H1 (cell line): ENCODE results near the gene FCER1A. TPM values are rescaled to one million over a fixed set of nuclear protein-coding genes. Genes with fewer than 3 reads are reported as not detected.

Experiments
- CTCF ChIA-PET: fragments of 300-600 bp; sonication (Branson Sonifier 250); formaldehyde crosslinking; loops from one replicate; lab custom pipeline; 2021; ENCODE audit not compliant: partially characterized antibody; lab: Charles Lee
- POLR2A ChIA-PET: fragments of 300-600 bp; sonication (Branson Sonifier 250); formaldehyde crosslinking; loops from one replicate; lab custom pipeline; 2021; ENCODE audit warnings: inconsistent platforms; ENCODE audit not compliant: partially characterized antibody; lab: Charles Lee
- DNase-seq, 2 experiments: peaks; one replicate each; pipeline versions ENCODE4 v3.0.0 to v3.0.0-alpha.2; 2010 to 2022; ENCODE audit warnings: low spot score in 2 of 2, low read depth in 1 of 2, mixed read lengths in 1 of 2
- FAIRE-seq: peaks from 2 replicates; lab custom pipeline; 2011; peaks lifted over from hg19 to GRCh38; lab: Jason Lieb, UNC
- H2AFZ ChIP-seq: 2 replicates; pipeline ENCODE4 v1.8.1; 2012; ENCODE audit warnings: low read length, inconsistent platforms
- H2AK5ac ChIP-seq: 2 replicates; pipeline ENCODE4 v1.6.1; 2013; ENCODE audit warnings: low read depth, low read length
- H2BK120ac ChIP-seq: replicated peaks from 2 replicates; pipeline ENCODE3; 2013; ENCODE audit warnings: low read depth, low read length, inconsistent platforms
- H2BK12ac ChIP-seq: 2 replicates; pipeline ENCODE4 v1.6.1; 2013; ENCODE audit warnings: low read depth, low read length
- H2BK15ac ChIP-seq: 2 replicates; pipeline ENCODE4 v1.6.1; 2013; ENCODE audit warnings: low read length
- H2BK20ac ChIP-seq: 2 replicates; pipeline ENCODE4 v1.6.1; 2013; ENCODE audit warnings: low read length
- H2BK5ac ChIP-seq: 2 replicates; pipeline ENCODE4 v1.6.1; 2013; ENCODE audit warnings: low read depth, low read length
- H3K14ac ChIP-seq: 2 replicates; pipeline ENCODE4 v1.6.1; 2013; ENCODE audit warnings: inconsistent platforms; ENCODE audit not compliant: insufficient read length
- H3K18ac ChIP-seq: 2 replicates; pipeline ENCODE4 v1.6.1; 2013; ENCODE audit warnings: low read length; ENCODE audit errors: extremely low read depth
- H3K23ac ChIP-seq: 2 replicates; pipeline ENCODE4 v1.6.1; 2013; ENCODE audit warnings: inconsistent platforms; ENCODE audit not compliant: insufficient read length
- H3K23me2 ChIP-seq: 2 replicates; pipeline ENCODE4 v1.6.1; 2013; ENCODE audit warnings: low read depth, low read length
- H3K27ac ChIP-seq: 2 replicates; pipeline ENCODE4 v1.6.1; 2011; ENCODE audit warnings: low read depth, low read length, inconsistent platforms
- H3K27me3 ChIP-seq, 4 experiments: replicated peaks in 1 of 4; 1 replicate in 1 of 4; 2 replicates in 3 of 4; pipeline versions ENCODE4 v1.6.1 to v1.8.1; 2011 to 2013; ENCODE audit warnings: low read length in 3 of 4, mild to moderate bottlenecking in 3 of 4, inconsistent platforms in 2 of 4, mixed read lengths in 2 of 4, moderate library complexity in 1 of 4; ENCODE audit not compliant: control insufficient read depth in 3 of 4, insufficient read depth in 3 of 4; ENCODE audit errors: extremely low read depth in 1 of 4
- H3K36me3 ChIP-seq, 4 experiments: 2 replicates each; pipeline versions ENCODE4 v1.6.1 to v1.8.1; 2011 to 2013; ENCODE audit warnings: mild to moderate bottlenecking in 4 of 4, low read length in 3 of 4, moderate library complexity in 2 of 4, control low read depth in 1 of 4, inconsistent platforms in 1 of 4; ENCODE audit not compliant: insufficient read depth in 4 of 4, control insufficient read depth in 2 of 4
- H3K4ac ChIP-seq: replicated peaks from 2 replicates; pipeline ENCODE3; 2013; ENCODE audit warnings: low read length, low read depth, mixed read lengths, inconsistent platforms; ENCODE audit not compliant: insufficient read length
- H3K4me1 ChIP-seq, 4 experiments: replicated peaks in 1 of 4; 1 replicate in 1 of 4; 2 replicates in 3 of 4; pipeline versions ENCODE4 v1.6.1 to v1.8.1; 2011 to 2013; ENCODE audit warnings: low read length in 3 of 4, inconsistent platforms in 2 of 4, mixed read lengths in 1 of 4; ENCODE audit not compliant: insufficient read depth in 4 of 4, control insufficient read depth in 3 of 4
- H3K4me2 ChIP-seq, 2 experiments: 2 replicates each; pipeline versions ENCODE4 v1.6.1 to v1.8.1; 2011 to 2013; ENCODE audit warnings: low read depth in 2 of 2, low read length in 2 of 2, control low read depth in 1 of 2, inconsistent platforms in 1 of 2, mild to moderate bottlenecking in 1 of 2; ENCODE audit not compliant: insufficient read depth in 1 of 2
- H3K4me3 ChIP-seq, 4 experiments: fragments of 200-600, 300-600 bp in 1 of 4; sonication (generic), shearing (Covaris generic), sonication (Bioruptor Twin) in 1 of 4; 2 replicates each; pipeline versions ENCODE4 v1.5.1 to v1.8.1; 2011 to 2016; ENCODE audit warnings: low read length in 4 of 4, low read depth in 3 of 4, control low read depth in 2 of 4, inconsistent platforms in 2 of 4, mild to moderate bottlenecking in 2 of 4, mixed read lengths in 1 of 4, moderate library complexity in 1 of 4; ENCODE audit not compliant: insufficient read depth in 2 of 4; ENCODE audit errors: extremely low read depth in 1 of 4
- H3K56ac ChIP-seq: replicated peaks from 2 replicates; pipeline ENCODE3; 2013; ENCODE audit warnings: low read depth, mild to moderate bottlenecking, mixed read lengths, low read length, inconsistent platforms; ENCODE audit not compliant: insufficient read length
- H3K79me1 ChIP-seq: 2 replicates; pipeline ENCODE4 v1.6.1; 2013; ENCODE audit warnings: low read depth, low read length, control low read depth
- H3K79me2 ChIP-seq, 2 experiments: 2 replicates each; pipeline versions ENCODE4 v1.6.1 to v1.8.1; 2012 to 2013; ENCODE audit warnings: low read length in 2 of 2, mild to moderate bottlenecking in 2 of 2, inconsistent platforms in 1 of 2; ENCODE audit not compliant: insufficient read depth in 2 of 2, control insufficient read depth in 1 of 2
- H3K9ac ChIP-seq, 4 experiments: replicated peaks in 1 of 4; 1 replicate in 1 of 4; 2 replicates in 3 of 4; pipeline versions ENCODE4 v1.6.1 to v1.8.1; 2011 to 2013; ENCODE audit warnings: low read depth in 3 of 4, low read length in 3 of 4, control low read depth in 2 of 4, mild to moderate bottlenecking in 2 of 4, moderate library complexity in 2 of 4, inconsistent platforms in 1 of 4; ENCODE audit errors: extremely low read depth in 1 of 4
- H3K9me3 ChIP-seq, 2 experiments: 2 replicates each; pipeline versions ENCODE4 v1.6.1 to v1.8.1; 2012 to 2013; ENCODE audit warnings: mild to moderate bottlenecking in 2 of 2, moderate library complexity in 2 of 2, control low read depth in 1 of 2, inconsistent platforms in 1 of 2, low read depth in 1 of 2, low read length in 1 of 2, mixed read lengths in 1 of 2; ENCODE audit not compliant: insufficient read depth in 2 of 2
- H4K20me1 ChIP-seq, 2 experiments: replicated peaks in 1 of 2; 2 replicates each; pipeline versions ENCODE3 to v1.8.1; 2011 to 2013; ENCODE audit warnings: inconsistent platforms in 2 of 2, low read length in 2 of 2, mild to moderate bottlenecking in 1 of 2; ENCODE audit not compliant: insufficient read depth in 2 of 2, control insufficient read depth in 1 of 2
- H4K5ac ChIP-seq: 2 replicates; pipeline ENCODE4 v1.6.1; 2013; ENCODE audit warnings: low read length, low read depth, mixed read lengths, inconsistent platforms; ENCODE audit not compliant: insufficient read length
- H4K8ac ChIP-seq: 2 replicates; pipeline ENCODE4 v1.8.0; 2013; ENCODE audit warnings: mild to moderate bottlenecking, moderate library complexity, low read length, inconsistent platforms; ENCODE audit not compliant: insufficient read depth; ENCODE audit errors: extremely low read depth
- H4K91ac ChIP-seq: replicated peaks from 2 replicates; pipeline ENCODE3; 2013; ENCODE audit warnings: low read length, mixed read lengths, inconsistent platforms; ENCODE audit not compliant: insufficient read length
- BRCA1 ChIP-seq: IDR thresholded peaks from 2 replicates; pipeline ENCODE4 v1.6.1; 2012; ENCODE audit warnings: low read depth, low read length, improper control_type of control experiment
- WGBS, 2 experiments: shearing (Covaris generic) in 1 of 2; methylation state at CpG; one replicate each; pipeline versions ENCODE4 v1.1.6 to v1.1.7; 2013 to 2015; ENCODE audit warnings: low lambda C conversion rate in 2 of 2, mixed read lengths in 2 of 2, inconsistent platforms in 1 of 2, low coverage in 1 of 2, missing lambda C conversion rate in 1 of 2; ENCODE audit not compliant: insufficient replicate concordance in 2 of 2, insufficient coverage in 1 of 2, insufficient read length in 1 of 2; ENCODE audit errors: extremely low coverage in 1 of 2, missing lambda C conversion rate in 1 of 2; 5-methylcytosine and 5-hydroxymethylcytosine counted together
- polyA plus RNA-seq, 7 experiments: library from polyadenylated mRNA; depleted of rRNA in 3 of 7; stranded (reverse) in 5 of 7; unstranded in 2 of 7; fragments of >200 nt in 5 of 7; fragments of 200-250 nt in 2 of 7; gene quantifications; 1 replicate in 5 of 7; 2 replicates in 1 of 7; 4 replicates in 1 of 7; pipeline versions ENCODE4 v1.2.1 to v1.2.3, GENCODE V29; 2011 to 2013; ENCODE audit warnings: missing spikeins in 2 of 7, mixed read lengths in 2 of 7
- total RNA-seq: library from RNA; stranded (reverse); fragmentation: NEBNext Ultra II Directional; extraction: Animal tissue kit (Norgen Biotek cat#: 25700); gene quantifications from 2 replicates; pipeline ENCODE4 v1.2.1, GENCODE V29; 2021

The FCER1A gene
- total and polyA plus RNA-seq, 2 of the 8 experiments (the other 6 are each of a cell fraction or from before 2014, with no cell fraction given), result not detected

DNA sequence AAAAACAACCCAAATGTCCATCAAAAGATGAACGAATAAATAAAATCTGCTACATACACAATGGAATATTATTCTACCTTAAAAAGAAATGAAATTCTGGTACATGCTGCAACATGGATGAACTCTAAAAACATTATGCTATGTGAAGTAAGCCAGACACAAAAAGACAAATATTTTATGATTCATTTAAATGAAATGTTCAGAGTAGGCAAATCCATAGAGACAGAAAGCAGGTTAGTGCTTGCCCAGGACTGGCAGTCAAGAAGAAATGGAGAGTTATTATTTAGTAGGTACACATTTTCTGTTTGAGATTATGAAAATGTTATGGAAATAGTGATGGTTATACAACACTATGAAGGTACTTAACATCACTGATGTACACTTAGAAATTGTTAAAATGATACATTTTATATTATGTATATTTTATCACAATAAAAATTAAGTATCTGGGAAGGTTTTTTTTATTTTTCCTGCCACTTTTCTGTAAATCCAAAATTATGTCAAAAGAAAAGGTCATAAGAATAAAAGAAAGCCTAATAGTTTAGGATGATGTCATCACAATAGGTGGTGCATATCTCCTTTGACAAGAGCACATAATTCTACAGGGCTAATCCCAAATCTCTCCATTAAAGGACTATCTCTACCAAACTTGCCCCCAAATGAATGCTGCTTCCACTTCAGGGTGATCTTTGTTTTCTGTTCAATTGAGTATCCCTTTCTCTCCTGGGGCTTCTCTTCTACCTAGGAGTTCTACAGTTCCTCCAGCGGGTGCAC is 40.2 kb upstream of the FCER1A start:
- no peak overlapping the region for H4K91ac ChIP-seq
- WGBS, 2 experiments, result 78% methylated on average over 2 of the region's 2 CpGs; no CpG with 5 or more reads in 1 of the 2 experiments
- H3K27ac ChIP-seq, result no peak overlapping the region
- no peak overlapping the region for H3K14ac ChIP-seq
- H2AK5ac ChIP-seq, result no peak overlapping the region
- H2AFZ ChIP-seq, result no peak overlapping the region
- H2BK5ac ChIP-seq, result no peak overlapping the region
- no peaks in the 10 kb centered on the region for H3K36me3 ChIP-seq
- no peaks in the 10 kb centered on the region for H3K79me1 ChIP-seq
- H3K23me2 ChIP-seq, result no peaks in the 10 kb centered on the region
- H2BK15ac ChIP-seq, result no peak overlapping the region
- H2BK20ac ChIP-seq, result no peak overlapping the region
- no peak overlapping the region for H3K4ac ChIP-seq
- no peaks in the 10 kb centered on the region for H3K4me1 ChIP-seq
- no peak overlapping the region for H2BK12ac ChIP-seq
- H4K5ac ChIP-seq, result no peak overlapping the region
- ChIA-PET CTCF (no interaction called here), POLR2A (no interaction called here)
- H4K8ac ChIP-seq, result no peak overlapping the region
- no peaks in the 10 kb centered on the region for H3K79me2 ChIP-seq
- no peak overlapping the region for H3K56ac ChIP-seq
- peaks cover 6 to 9% of the 10 kb centered on the region in 2 experiments; a peak in 2 of 4 replicates for H3K9me3 ChIP-seq
- no peak for TF ChIP-seq BRCA1
- no peak overlapping the region for H3K23ac ChIP-seq
- no peak overlapping the region for H3K9ac ChIP-seq
- H3K4me3 ChIP-seq, result no peak overlapping the region
- H3K4me2 ChIP-seq, result no peak overlapping the region
- no peak for FAIRE-seq
- H3K27me3 ChIP-seq, result no peaks in the 10 kb centered on the region
- H3K18ac ChIP-seq, result no peak overlapping the region
- no peak overlapping the region for H2BK120ac ChIP-seq
- H4K20me1 ChIP-seq, result no peaks in the 10 kb centered on the region
- DNase-seq, result no peak
